GM12878 (cell line): ENCODE measurements around the gene TSHZ2. TPM values are rescaled to one million over a fixed set of nuclear protein-coding genes. Genes with fewer than 3 reads are reported as not detected.

Source experiments
- ATAC-seq: fragments of 200-7000 bp; cut with Tn5 transposase; 3 replicates; pipeline ENCODE4 v1.9.1; 2020; ENCODE audit warnings: mild to moderate bottlenecking, moderate library complexity
- BruUV-seq: library from RNA; stranded (reverse); fragments of 400-500 nt; replicated peaks from 2 replicates; lab custom pipeline; 2021; lab: Mats Ljungman, UMichigan
- CTCF ChIA-PET: fragments of 300-600 bp; sonication (Branson Sonifier 250); formaldehyde crosslinking; extraction: SDS; loops from one replicate; lab custom pipeline; 2021; ENCODE audit warnings: inconsistent platforms; lab: Yijun Ruan, JAX
- POLR2A ChIA-PET: fragments of 350-600 bp; formaldehyde crosslinking; extraction: SDS; loops from one replicate; lab custom pipeline; 2021; ENCODE audit warnings: inconsistent platforms; lab: Charles Lee
- RAD21 ChIA-PET: fragments of 300-600 bp; sonication (Branson Sonifier 250); formaldehyde crosslinking; loops from one replicate; lab custom pipeline; 2023; ENCODE audit warnings: antibody characterized with exemption; ENCODE audit not compliant: unreplicated experiment; lab: Charles Lee
- SMC1A ChIA-PET: fragments of 300-600 bp; sonication (Branson Sonifier 250); formaldehyde crosslinking; loops from one replicate; lab custom pipeline; 2023; ENCODE audit not compliant: unreplicated experiment, uncharacterized antibody; lab: Charles Lee
- DNase-seq: peaks from one replicate; pipeline ENCODE4 v3.0.0-alpha.2; 2011; ENCODE audit warnings: low read depth, low spot score
- FAIRE-seq: peaks from 3 replicates; lab custom pipeline; 2011; peaks lifted over from hg19 to GRCh38; lab: Jason Lieb, UNC
- H2AFZ ChIP-seq: 2 replicates; pipeline ENCODE4 v1.6.0; 2011; ENCODE audit warnings: low read depth, low read length, control low read depth; ENCODE audit not compliant: control insufficient read depth
- H3K27ac ChIP-seq: 2 replicates; pipeline ENCODE4 v1.5.1; 2011; ENCODE audit warnings: control low read depth; ENCODE audit not compliant: control insufficient read depth, insufficient read depth
- H3K27me3 ChIP-seq, 2 experiments: replicated peaks in 1 of 2; 2 replicates each; pipeline versions ENCODE4 v1.6.0 to v1.6.1; 2011; ENCODE audit warnings: low read length in 1 of 2; ENCODE audit not compliant: control insufficient read depth in 2 of 2, insufficient read depth in 2 of 2
- H3K36me3 ChIP-seq, 2 experiments: 2 replicates each; pipeline ENCODE4 v1.5.1; 2011; ENCODE audit warnings: low read length in 1 of 2; ENCODE audit not compliant: control insufficient read depth in 2 of 2, insufficient read depth in 2 of 2
- H3K4me1 ChIP-seq: 2 replicates; pipeline ENCODE4 v1.6.1; 2011; ENCODE audit warnings: mild to moderate bottlenecking, low read length, moderate library complexity, mixed read lengths; ENCODE audit not compliant: control insufficient read depth, insufficient read depth
- H3K4me2 ChIP-seq: 2 replicates; pipeline ENCODE4 v1.6.0; 2011; ENCODE audit warnings: control low read depth; ENCODE audit not compliant: control insufficient read depth, insufficient read depth
- H3K4me3 ChIP-seq: fragments of 200-600 bp; sonication (generic); 2 replicates; pipeline ENCODE4 v1.5.1; 2016
- H3K79me2 ChIP-seq: 2 replicates; pipeline ENCODE4 v1.6.0; 2011; ENCODE audit warnings: low read length; ENCODE audit not compliant: control insufficient read depth, insufficient read depth
- H3K9ac ChIP-seq: 2 replicates; pipeline ENCODE4 v1.8.0; 2011; ENCODE audit warnings: low read length, control low read depth, mixed read lengths; ENCODE audit not compliant: control insufficient read depth, insufficient read depth
- H3K9me3 ChIP-seq: replicated peaks from 3 replicates; pipeline ENCODE4 v1.5.1; 2011; ENCODE audit warnings: mild to moderate bottlenecking, low read length; ENCODE audit not compliant: control insufficient read depth, insufficient read depth
- H4K20me1 ChIP-seq: 2 replicates; pipeline ENCODE4 v1.6.0; 2011; ENCODE audit not compliant: control insufficient read depth, insufficient read depth
- DPF2 ChIP-seq: fragments of 450-650 bp; IDR thresholded peaks from 2 replicates; pipeline ENCODE4 v1.6.1; 2017; ENCODE audit warnings: mild to moderate bottlenecking
- KAT2A ChIP-seq: conservative IDR thresholded peaks from 2 replicates; pipeline ENCODE4 v1.6.1; 2011; ENCODE audit warnings: low read depth, low read length; ENCODE audit not compliant: control insufficient read depth
- KDM1A ChIP-seq: fragments of 200-600 bp; sonication (generic); IDR thresholded peaks from 2 replicates; pipeline ENCODE4 v1.6.1; 2016; ENCODE audit warnings: borderline replicate concordance
- MTA3 ChIP-seq: IDR thresholded peaks from 2 replicates; pipeline ENCODE4 v1.6.1; 2012; ENCODE audit warnings: low read length, inconsistent platforms, borderline replicate concordance
- PAX8 ChIP-seq: fragments of 450-650 bp; IDR thresholded peaks from 2 replicates; pipeline ENCODE4 v1.6.1; 2017; ENCODE audit warnings: mild to moderate bottlenecking, moderate library complexity
- SRF ChIP-seq, 2 experiments: IDR thresholded peaks; 2 replicates each; pipeline ENCODE4 v1.6.1; 2011; ENCODE audit warnings: low read depth in 2 of 2, low read length in 2 of 2, mild to moderate bottlenecking in 1 of 2, moderate library complexity in 1 of 2
- WGBS: methylation state at CpG from one replicate; pipeline ENCODE4 v1.1.6; 2016; ENCODE audit warnings: low lambda C conversion rate; ENCODE audit not compliant: insufficient replicate concordance, insufficient coverage; ENCODE audit errors: missing lambda C conversion rate; 5-methylcytosine and 5-hydroxymethylcytosine counted together
- in situ Hi-C: fragments of 300-500 bp; cut with MboI; formaldehyde crosslinking; loops from 9 replicates; pipeline ENCODE4 v1.14.3; 2018; ENCODE audit warnings: mixed read lengths
- intact Hi-C: fragments of 100-400 bp; cut with micrococcal nuclease; formaldehyde crosslinking; loops from one replicate; pipeline ENCODE4 v1.14.2; 2022; ENCODE audit not compliant: unreplicated experiment
- polyA plus RNA-seq, 11 experiments: library from polyadenylated mRNA; depleted of rRNA in 4 of 11; unstranded in 6 of 11; stranded (reverse) in 5 of 11; fragments of >200 nt; fragmentation: Nextera tagmentation in 4 of 11; fragmentation: Illumina TruSeq in 1 of 11; extraction: Ambion mirVana in 4 of 11; extraction: Trizol in 1 of 11; gene quantifications; 1 replicate in 1 of 11; 2 replicates in 10 of 11; pipeline versions ENCODE4 v1.2.1 to v1.2.3, GENCODE V29; 2011 to 2016; ENCODE audit warnings: inconsistent platforms in 2 of 11, missing spikeins in 2 of 11, low read depth in 1 of 11
- total RNA-seq, 4 experiments: library from RNA; depleted of rRNA in 3 of 4; stranded (reverse); fragments of >200 nt in 3 of 4; fragmentation: Illumina TruSeq in 1 of 4; extraction: Trizol in 1 of 4; gene quantifications; 2 replicates each; pipeline versions ENCODE4 v1.2.1 to v1.2.3, GENCODE V29; 2013 to 2021
- TF ChIP-seq, protein P1 (sequence below): IDR thresholded peaks from 2 replicates; pipeline ENCODE4 v1.6.1; 2011; ENCODE audit warnings: low read depth, low read length, improper control_type of control experiment, borderline replicate concordance
- TF ChIP-seq, protein P2 (sequence below): fragments of 450-650 bp; IDR thresholded peaks from 2 replicates; pipeline ENCODE4 v1.6.1; 2017; ENCODE audit warnings: mild to moderate bottlenecking, low read depth, inconsistent platforms; ENCODE audit not compliant: poor library complexity, severe bottlenecking

TSHZ2 gene
- total and polyA plus RNA-seq, 10 of the 15 experiments (the other 5 are each of a cell fraction or from before 2014, with no cell fraction given), result 0.01 to 0.86 (median 0.13) TPM; not detected in 2

DNA sequence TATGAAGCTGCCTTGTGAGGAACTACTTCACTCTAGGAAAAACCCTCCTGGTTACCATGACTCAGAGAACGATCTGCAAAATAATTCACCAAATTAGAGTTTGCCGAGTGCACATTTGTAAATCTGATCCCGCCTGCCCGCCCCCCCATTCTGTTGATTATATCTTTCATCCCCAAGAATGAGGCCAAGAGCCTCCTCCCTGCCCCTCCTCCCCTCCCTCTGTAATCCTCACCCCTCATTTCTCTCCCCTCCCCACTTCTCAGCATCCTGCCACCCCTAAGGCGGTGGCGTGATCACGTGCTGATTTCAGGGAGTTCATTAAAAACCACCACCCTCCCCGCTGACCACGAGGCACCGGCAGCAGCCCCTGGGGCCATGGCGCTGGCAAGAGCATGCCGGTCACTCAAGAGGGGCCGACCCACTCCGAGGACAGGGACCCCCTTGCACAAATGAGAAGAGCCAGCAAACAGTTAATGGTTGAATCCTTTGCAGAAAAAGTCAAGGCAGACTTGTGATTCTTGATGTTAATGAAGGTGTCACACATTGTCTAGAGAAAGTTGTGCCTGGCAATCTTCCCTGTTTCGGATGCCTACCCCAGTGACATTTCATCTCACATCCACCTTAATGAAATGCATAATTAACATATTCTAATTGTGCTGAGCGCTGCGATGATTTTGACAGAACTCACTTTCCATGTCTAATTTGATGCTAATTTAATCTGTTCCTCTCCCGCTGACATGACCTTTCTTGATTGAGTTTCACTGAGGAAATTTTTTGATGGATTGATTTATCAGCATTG is 373.6 kb downstream of the TSHZ2 start:
- Histone ChIP-seq H3K79me2 (no peaks in the 10 kb centered on the region), H2AFZ (no peak overlapping the region), H3K4me2 (no peak overlapping the region), H3K4me1 (no peaks in the 10 kb centered on the region), H3K9ac (no peak overlapping the region), H4K20me1 (no peaks in the 10 kb centered on the region), H3K4me3 (no peak overlapping the region), H3K27ac (no peak overlapping the region), H3K36me3 (no peaks in the 10 kb centered on the region), H3K9me3 (no peaks in the 10 kb centered on the region), H3K27me3 (no peaks in the 10 kb centered on the region)
- in situ Hi-C loops, result no loop called here
- RAD21 ChIA-PET, result no interaction called here
- POLR2A ChIA-PET, result no interaction called here
- no TSS peak for BruUV-seq
- intact Hi-C loops, result no loop called here
- FAIRE-seq (no peak), ATAC-seq (no peak), DNase-seq (no peak)
- SMC1A ChIA-PET, result no interaction called here
- 58% methylated on average over 17 of the region's 18 CpGs for WGBS
- no peak for TF ChIP-seq PAX8
- no peak for TF ChIP-seq MTA3
- CTCF ChIA-PET, result no interaction called here

DNA sequence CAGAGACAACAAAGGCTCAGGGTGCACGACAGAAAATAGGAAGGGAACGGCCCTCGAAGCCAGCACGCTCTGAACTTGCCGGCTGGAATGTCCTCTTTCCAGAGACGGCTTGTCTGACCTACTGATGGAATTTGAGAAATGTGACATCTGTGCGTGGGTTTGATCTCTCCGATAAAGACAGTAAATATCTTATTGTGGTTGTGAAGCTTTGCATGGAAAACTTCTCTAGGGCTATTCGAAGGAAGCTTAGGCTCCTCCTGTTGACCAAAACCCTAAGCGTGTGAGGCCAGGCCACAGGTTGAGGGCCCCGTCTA is 374.1 kb downstream of the TSHZ2 start:
- no peak for DNase-seq
- Histone ChIP-seq H3K27me3 (no peaks in the 10 kb centered on the region), H3K9me3 (no peaks in the 10 kb centered on the region), H3K79me2 (no peaks in the 10 kb centered on the region), H3K4me3 (no peak overlapping the region), H4K20me1 (no peaks in the 10 kb centered on the region), H3K4me2 (no peak overlapping the region), H3K36me3 (no peaks in the 10 kb centered on the region), H2AFZ (no peak overlapping the region), H3K27ac (no peak overlapping the region), H3K4me1 (no peaks in the 10 kb centered on the region), H3K9ac (no peak overlapping the region)
- ChIA-PET CTCF (no interaction called here), RAD21 (no interaction called here), SMC1A (no interaction called here), POLR2A (no interaction called here)
- no TSS peak for BruUV-seq
- no peak for ATAC-seq
- no peak for FAIRE-seq
- TF ChIP-seq, protein P1, sequence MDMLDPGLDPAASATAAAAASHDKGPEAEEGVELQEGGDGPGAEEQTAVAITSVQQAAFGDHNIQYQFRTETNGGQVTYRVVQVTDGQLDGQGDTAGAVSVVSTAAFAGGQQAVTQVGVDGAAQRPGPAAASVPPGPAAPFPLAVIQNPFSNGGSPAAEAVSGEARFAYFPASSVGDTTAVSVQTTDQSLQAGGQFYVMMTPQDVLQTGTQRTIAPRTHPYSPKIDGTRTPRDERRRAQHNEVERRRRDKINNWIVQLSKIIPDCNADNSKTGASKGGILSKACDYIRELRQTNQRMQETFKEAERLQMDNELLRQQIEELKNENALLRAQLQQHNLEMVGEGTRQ, result no peak
- TF ChIP-seq KDM1A, result no peak
- TF ChIP-seq KAT2A, result no peak
- TF ChIP-seq DPF2, result no peak
- TF ChIP-seq, protein P2, sequence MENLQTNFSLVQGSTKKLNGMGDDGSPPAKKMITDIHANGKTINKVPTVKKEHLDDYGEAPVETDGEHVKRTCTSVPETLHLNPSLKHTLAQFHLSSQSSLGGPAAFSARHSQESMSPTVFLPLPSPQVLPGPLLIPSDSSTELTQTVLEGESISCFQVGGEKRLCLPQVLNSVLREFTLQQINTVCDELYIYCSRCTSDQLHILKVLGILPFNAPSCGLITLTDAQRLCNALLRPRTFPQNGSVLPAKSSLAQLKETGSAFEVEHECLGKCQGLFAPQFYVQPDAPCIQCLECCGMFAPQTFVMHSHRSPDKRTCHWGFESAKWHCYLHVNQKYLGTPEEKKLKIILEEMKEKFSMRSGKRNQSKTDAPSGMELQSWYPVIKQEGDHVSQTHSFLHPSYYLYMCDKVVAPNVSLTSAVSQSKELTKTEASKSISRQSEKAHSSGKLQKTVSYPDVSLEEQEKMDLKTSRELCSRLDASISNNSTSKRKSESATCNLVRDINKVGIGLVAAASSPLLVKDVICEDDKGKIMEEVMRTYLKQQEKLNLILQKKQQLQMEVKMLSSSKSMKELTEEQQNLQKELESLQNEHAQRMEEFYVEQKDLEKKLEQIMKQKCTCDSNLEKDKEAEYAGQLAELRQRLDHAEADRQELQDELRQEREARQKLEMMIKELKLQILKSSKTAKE, result no peak
- TF ChIP-seq SRF (IDR thresholded peaks at IDR 0.05; ENCODE audit: low read depth in 2 of 2, low read length in 2 of 2), result no peak
- in situ Hi-C loops (no loop called here), intact Hi-C loops (no loop called here)
- WGBS, result 64% methylated on average over 11 of the region's 11 CpGs
